Measurements from ENCODE around the gene MMP23B. TPM values are rescaled to one million over a fixed set of nuclear protein-coding genes. Genes with fewer than 3 reads are reported as not detected.
A peak's percentile ranks its signal among the peaks of the same experiment; 100 is the strongest.
"Not testable (repeated sequence)": the region's sequence is repeated elsewhere in the genome, so short reads cannot be mapped to it uniquely, and the experiment has no call there.

Gene MMP23B
- total and polyA plus RNA-seq, 2 experiments from 2014 or later: 15.8 to 16.2 TPM

- not testable (repeated sequence) for H3K9me2 ChIP-seq (ENCODE audit: insufficient read depth); H3K4me3 Mint-ChIP-seq; H3K27me3 Mint-ChIP-seq (ENCODE audit: insufficient read depth, low read depth, poor library complexity); H3F3A ChIP-seq (replicated peaks; ENCODE audit: low read depth); H3K27me3 ChIP-seq (ENCODE audit: insufficient read depth); DNase-seq (ENCODE audit: low spot score); H3K9me3 Mint-ChIP-seq; H3K4me1 ChIP-seq (ENCODE audit: insufficient read depth); H3K36me3 ChIP-seq (ENCODE audit: insufficient read depth); ATAC-seq; H3K27ac Mint-ChIP-seq; H2AFZ ChIP-seq; H3K27ac ChIP-seq (ENCODE audit: low read depth); H3K4me3 ChIP-seq; H3K4me2 ChIP-seq; H4K20me1 ChIP-seq (replicated peaks; ENCODE audit: insufficient read depth); H3K4me1 Mint-ChIP-seq; H3K79me2 ChIP-seq (replicated peaks; ENCODE audit: insufficient read depth)
- peaks cover 17% of the 10 kb centered on the region for H3K36me3 Mint-ChIP-seq (ENCODE audit: low read depth)
These were observed 31.0 kb downstream of the MMP23B start for GRCh38 chr1:1662830-1663560.

- not testable (repeated sequence) for H3K9me2 ChIP-seq (ENCODE audit: insufficient read depth); H3K27me3 Mint-ChIP-seq (ENCODE audit: insufficient read depth, low read depth, poor library complexity); H3K4me3 Mint-ChIP-seq; H3K27ac Mint-ChIP-seq; H3K4me1 Mint-ChIP-seq; H4K20me1 ChIP-seq (replicated peaks; ENCODE audit: insufficient read depth); H2AFZ ChIP-seq; DNase-seq (ENCODE audit: low spot score); H3K4me1 ChIP-seq (ENCODE audit: insufficient read depth); ATAC-seq; H3K36me3 ChIP-seq (ENCODE audit: insufficient read depth); H3K27me3 ChIP-seq (ENCODE audit: insufficient read depth); H3K27ac ChIP-seq (ENCODE audit: low read depth); H3K4me2 ChIP-seq; H3K4me3 ChIP-seq; H3F3A ChIP-seq (replicated peaks; ENCODE audit: low read depth); H3K9me3 Mint-ChIP-seq; H3K79me2 ChIP-seq (replicated peaks; ENCODE audit: insufficient read depth)
- peaks cover 20% of the 10 kb centered on the region for H3K36me3 Mint-ChIP-seq (ENCODE audit: low read depth)
These were observed 32.3 kb downstream of the MMP23B start for GRCh38 chr1:1664318-1664717.

GRCh38 chr1:1664941-1665814, 33.2 kb downstream of the MMP23B start:
- DNase-seq (ENCODE audit: low spot score): no peak

GRCh38 chr1:1665815-1666251, 33.9 kb downstream of the MMP23B start:
- peak; percentile 92 for ATAC-seq
- no peaks in the 10 kb centered on the region for H3K4me1 Mint-ChIP-seq
- H2AFZ ChIP-seq: no peak overlapping the region
- H3K4me2 ChIP-seq: no peak overlapping the region
- no peaks in the 10 kb centered on the region for H3K9me3 Mint-ChIP-seq
- no peaks in the 10 kb centered on the region; the same call in 1 of the 2 replicates for H3K36me3 ChIP-seq (ENCODE audit: insufficient read depth)
- no peak overlapping the region for H3K27ac Mint-ChIP-seq
- H3K27me3 Mint-ChIP-seq (ENCODE audit: insufficient read depth, low read depth, poor library complexity): peaks cover 5% of the 10 kb centered on the region
- no peaks in the 10 kb centered on the region for H3K79me2 ChIP-seq (replicated peaks; ENCODE audit: insufficient read depth)
- H3K4me3 Mint-ChIP-seq: no peak overlapping the region
- TF ChIP-seq CTCF (conservative IDR thresholded peaks at IDR 0.05; ENCODE audit: low read depth in 2 of 2): peak; percentile 65 to 76
- TF ChIP-seq NANOG (IDR thresholded peaks at IDR 0.05; ENCODE audit: borderline replicate concordance): no peak
- no peaks in the 10 kb centered on the region for H3F3A ChIP-seq (replicated peaks; ENCODE audit: low read depth)
- no peak overlapping the region for H3K27ac ChIP-seq (ENCODE audit: low read depth)
- no peaks in the 10 kb centered on the region for H3K4me1 ChIP-seq (ENCODE audit: insufficient read depth)
- no peaks in the 10 kb centered on the region for H3K9me2 ChIP-seq (ENCODE audit: insufficient read depth)
- H3K36me3 Mint-ChIP-seq (ENCODE audit: low read depth): peaks cover 29% of the 10 kb centered on the region
- no peaks in the 10 kb centered on the region; the same call in 1 of the 2 replicates for H4K20me1 ChIP-seq (replicated peaks; ENCODE audit: insufficient read depth)
- DNase-seq (ENCODE audit: low spot score): peak; percentile 47
- no peak overlapping the region for H3K4me3 ChIP-seq
- H3K27me3 ChIP-seq (ENCODE audit: insufficient read depth): no peaks in the 10 kb centered on the region

More at GRCh38 chr1:1664941-1665814, 33.2 kb downstream of the MMP23B start:
- Histone ChIP-seq H3K79me2 (replicated peaks; ENCODE audit: insufficient read depth) (no peaks in the 10 kb centered on the region), H3F3A (replicated peaks; ENCODE audit: low read depth) (no peaks in the 10 kb centered on the region), H2AFZ (no peak overlapping the region), H4K20me1 (replicated peaks; ENCODE audit: insufficient read depth) (no peaks in the 10 kb centered on the region; the same call in 1 of the 2 replicates), H3K4me3 (no peak overlapping the region), H3K9me2 (ENCODE audit: insufficient read depth) (no peaks in the 10 kb centered on the region), H3K36me3 (ENCODE audit: insufficient read depth) (no peaks in the 10 kb centered on the region; the same call in 1 of the 2 replicates), H3K4me1 (ENCODE audit: insufficient read depth) (no peaks in the 10 kb centered on the region), H3K27me3 (ENCODE audit: insufficient read depth) (no peaks in the 10 kb centered on the region), H3K27ac (ENCODE audit: low read depth) (no peak overlapping the region), H3K4me2 (no peak overlapping the region)
- no peak for ATAC-seq
- no peaks in the 10 kb centered on the region for H3K9me3 Mint-ChIP-seq
- H3K36me3 Mint-ChIP-seq (ENCODE audit: low read depth): peaks cover 29% of the 10 kb centered on the region
- no peaks in the 10 kb centered on the region for H3K4me1 Mint-ChIP-seq
- TF ChIP-seq NANOG (IDR thresholded peaks at IDR 0.05; ENCODE audit: borderline replicate concordance): no peak
- TF ChIP-seq POLR2AphosphoS5 (IDR thresholded peaks at IDR 0.05; ENCODE audit: low read depth): no peak
- no peak for TF ChIP-seq JUNB (IDR thresholded peaks at IDR 0.05; ENCODE audit: unreplicated experiment)
- no peak for TF ChIP-seq STAT1 (IDR thresholded peaks at IDR 0.05; ENCODE audit: unreplicated experiment)
- no peak for TF ChIP-seq ZNF114 (CRISPR knock-in tag; IDR thresholded peaks at IDR 0.05)
- no peak for TF ChIP-seq EZH2 (IDR thresholded peaks at IDR 0.05; ENCODE audit: low read depth, unreplicated experiment)
- H3K27me3 Mint-ChIP-seq (ENCODE audit: insufficient read depth, low read depth, poor library complexity): peaks cover 5% of the 10 kb centered on the region
- H3K4me3 Mint-ChIP-seq: no peak overlapping the region
- H3K27ac Mint-ChIP-seq: no peak overlapping the region

All from GM23338 (cell line).